Skeletal muscle cell (primary cell): ENCODE data around the gene ARID4B.
"Not testable (repeated sequence)": the region's sequence is repeated elsewhere in the genome, so short reads cannot be mapped to it uniquely, and the experiment has no call there.

Experiments
- DNase-seq: peaks from one replicate; pipeline ENCODE4 v3.0.0-alpha.2; 2010; ENCODE audit warnings: low read depth
- H3K4me3 ChIP-seq: 2 replicates; pipeline ENCODE4 v1.5.1; 2011; ENCODE audit warnings: low read depth, mild to moderate bottlenecking, control low read depth, low read length, moderate library complexity

Gene ARID4B, protein sequence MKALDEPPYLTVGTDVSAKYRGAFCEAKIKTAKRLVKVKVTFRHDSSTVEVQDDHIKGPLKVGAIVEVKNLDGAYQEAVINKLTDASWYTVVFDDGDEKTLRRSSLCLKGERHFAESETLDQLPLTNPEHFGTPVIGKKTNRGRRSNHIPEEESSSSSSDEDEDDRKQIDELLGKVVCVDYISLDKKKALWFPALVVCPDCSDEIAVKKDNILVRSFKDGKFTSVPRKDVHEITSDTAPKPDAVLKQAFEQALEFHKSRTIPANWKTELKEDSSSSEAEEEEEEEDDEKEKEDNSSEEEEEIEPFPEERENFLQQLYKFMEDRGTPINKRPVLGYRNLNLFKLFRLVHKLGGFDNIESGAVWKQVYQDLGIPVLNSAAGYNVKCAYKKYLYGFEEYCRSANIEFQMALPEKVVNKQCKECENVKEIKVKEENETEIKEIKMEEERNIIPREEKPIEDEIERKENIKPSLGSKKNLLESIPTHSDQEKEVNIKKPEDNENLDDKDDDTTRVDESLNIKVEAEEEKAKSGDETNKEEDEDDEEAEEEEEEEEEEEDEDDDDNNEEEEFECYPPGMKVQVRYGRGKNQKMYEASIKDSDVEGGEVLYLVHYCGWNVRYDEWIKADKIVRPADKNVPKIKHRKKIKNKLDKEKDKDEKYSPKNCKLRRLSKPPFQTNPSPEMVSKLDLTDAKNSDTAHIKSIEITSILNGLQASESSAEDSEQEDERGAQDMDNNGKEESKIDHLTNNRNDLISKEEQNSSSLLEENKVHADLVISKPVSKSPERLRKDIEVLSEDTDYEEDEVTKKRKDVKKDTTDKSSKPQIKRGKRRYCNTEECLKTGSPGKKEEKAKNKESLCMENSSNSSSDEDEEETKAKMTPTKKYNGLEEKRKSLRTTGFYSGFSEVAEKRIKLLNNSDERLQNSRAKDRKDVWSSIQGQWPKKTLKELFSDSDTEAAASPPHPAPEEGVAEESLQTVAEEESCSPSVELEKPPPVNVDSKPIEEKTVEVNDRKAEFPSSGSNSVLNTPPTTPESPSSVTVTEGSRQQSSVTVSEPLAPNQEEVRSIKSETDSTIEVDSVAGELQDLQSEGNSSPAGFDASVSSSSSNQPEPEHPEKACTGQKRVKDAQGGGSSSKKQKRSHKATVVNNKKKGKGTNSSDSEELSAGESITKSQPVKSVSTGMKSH (N-terminal part only)

DNA sequence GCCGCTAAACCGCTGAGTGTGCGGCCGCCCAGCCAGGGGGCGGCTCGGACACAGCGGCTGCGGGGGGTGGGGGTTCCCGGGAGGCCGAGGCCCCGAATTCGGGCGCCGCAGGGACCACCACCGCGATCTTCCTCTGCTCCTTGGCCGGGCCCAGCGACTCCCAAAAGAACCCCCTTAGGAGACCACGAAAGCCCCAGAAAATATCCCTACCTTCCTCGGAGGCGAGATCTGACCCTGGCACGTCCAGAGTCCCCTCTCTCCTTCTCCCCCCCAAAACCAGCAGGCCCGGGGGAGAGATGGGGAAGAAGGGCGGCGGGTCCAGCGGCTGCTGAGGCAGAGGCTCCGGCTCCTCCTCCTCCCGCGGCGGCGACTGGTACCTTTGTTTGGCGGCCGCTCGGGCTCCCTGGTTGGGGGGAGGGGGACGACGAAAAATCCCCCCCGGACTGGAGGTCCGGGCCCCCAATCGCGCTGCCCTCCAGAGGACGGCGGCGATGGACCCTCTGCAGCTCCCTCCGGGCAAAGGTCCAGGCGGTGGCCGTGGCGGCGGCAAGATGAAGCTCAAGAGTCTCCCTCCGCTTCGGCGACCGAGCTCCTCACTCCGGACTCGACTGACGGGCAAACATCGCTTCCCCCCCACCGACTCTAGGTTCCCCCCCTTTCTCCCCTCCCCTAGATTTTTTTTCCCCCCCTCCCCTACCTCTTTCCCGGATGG, at the start of gene ARID4B:
Gene ARID4B (minus strand): TSS at position 621 of the 712 bp plus-strand sequence. CDS start 1,260 bp downstream, outside the sequence.
- DNase-seq: no peak
- peak within 1 kb of the TSS; percentile 94 for H3K4me3 ChIP-seq

DNA sequence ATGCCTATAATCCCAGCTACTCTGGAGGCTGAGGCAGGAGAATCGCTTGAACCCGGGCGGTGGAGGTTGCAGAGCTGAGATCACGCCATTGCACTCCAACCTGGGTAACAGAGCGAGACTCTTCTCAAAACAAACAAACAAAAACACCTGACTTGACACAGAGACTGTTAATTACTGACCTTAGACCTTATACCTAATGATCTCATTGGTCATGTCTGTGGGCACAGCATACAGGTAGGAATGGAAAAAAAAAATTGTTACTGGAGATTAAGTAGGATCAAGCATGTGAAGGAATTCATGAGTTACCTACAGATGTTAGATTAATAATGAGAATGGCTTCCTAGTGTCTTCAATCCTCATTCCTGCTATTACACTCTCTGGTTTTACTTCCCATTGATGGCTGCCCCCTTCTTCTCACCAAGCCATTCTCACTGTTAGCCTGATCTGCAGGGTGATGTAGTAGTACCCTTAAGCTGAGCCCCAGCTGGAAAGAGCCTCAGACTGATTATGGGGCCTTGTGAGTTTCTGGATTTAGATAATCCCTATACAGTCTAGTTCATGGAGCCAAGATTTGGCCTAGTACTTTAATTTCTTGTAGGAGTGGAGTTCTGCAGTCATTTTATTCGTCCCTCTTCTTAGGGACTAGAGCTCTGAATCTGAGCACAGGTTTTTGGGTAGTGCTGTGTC, 48.1 kb upstream of the ARID4B start:
- no peak overlapping the region for H3K4me3 ChIP-seq
- no peak for DNase-seq

DNA sequence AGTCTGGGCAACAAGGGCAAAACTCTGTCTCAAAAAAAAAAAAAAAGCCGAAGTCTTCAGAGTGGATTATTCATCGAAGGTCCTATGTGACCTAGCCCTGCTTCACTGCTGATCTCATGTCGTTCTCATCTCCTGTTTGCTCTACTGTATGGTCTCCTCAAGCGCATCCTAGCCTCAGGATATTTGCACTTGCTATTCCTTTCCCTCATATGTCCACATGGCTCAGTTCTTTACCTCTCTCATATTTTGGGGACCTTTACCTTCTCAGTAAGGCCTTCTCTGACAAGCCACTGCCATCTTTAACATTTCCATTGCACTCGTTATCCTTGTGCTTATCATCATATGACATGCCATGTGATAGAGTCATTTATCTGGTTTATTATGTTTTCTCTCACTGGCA, 41.8 kb upstream of the ARID4B start:
- H3K4me3 ChIP-seq: no peak overlapping the region
- no peak for DNase-seq

DNA sequence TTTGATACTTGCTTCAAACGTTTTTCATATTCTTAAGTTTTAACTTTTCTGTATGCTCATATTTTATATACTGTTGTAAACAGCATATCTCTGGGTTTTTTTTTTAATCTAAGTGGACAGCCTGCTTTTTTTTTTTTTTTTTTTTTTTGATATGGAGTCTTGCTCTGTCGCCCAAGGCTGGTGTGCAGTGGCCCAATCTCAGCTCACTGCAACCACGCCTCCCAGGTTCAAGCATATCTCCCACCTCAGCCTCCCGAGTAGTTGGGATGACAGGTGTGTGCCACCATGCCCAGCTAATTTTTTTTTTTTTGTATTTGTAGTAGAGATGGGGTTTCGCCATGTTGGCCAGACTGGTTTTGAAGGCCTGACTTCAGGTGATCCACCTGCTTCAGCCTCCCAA, 40.4 kb upstream of the ARID4B start:
- DNase-seq: no peak
- H3K4me3 ChIP-seq: peak overlapping the region; percentile 82

DNA sequence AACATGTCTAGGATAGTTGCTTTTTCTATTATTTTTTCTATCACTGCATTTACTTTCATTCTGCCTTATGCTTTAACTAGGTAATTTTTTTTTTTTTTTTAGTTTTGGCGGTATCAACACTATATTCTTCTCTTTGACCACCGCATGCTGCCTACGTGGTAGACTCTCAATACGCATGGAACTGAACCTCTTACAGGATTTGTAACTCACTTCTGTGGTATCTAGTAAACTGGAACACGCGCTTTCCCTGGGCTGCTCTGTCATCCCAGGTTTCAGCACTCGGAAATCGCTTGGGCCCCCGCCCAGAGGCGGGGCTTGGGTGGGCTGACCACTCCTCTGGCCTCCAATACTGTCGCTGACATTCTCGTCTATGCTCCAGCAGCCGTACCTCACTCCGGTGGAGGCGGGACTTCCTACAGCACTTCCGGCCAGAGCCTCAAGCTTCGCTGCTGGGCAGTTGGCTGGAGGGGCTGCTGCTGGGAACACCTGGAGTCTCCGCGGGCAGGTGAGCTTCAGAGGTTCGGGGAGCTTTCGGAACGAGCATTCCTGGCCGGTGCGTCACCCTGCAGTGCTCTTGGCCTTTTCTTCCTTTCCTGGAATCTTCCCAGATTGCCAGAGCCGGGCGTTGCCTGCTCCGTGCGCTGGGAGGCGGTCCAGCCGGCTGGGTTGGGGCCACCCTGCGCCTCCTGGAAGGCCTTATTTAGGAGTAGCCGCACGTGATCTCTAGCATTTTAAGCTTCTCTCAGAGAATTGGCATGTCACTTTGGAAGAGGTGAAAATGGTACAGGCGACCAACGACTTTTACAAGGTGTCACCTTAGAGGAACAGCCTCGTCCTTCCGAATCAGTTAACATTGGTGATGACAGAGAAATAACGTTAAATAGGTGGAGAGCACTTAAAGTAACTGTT, 39.3 kb upstream of the ARID4B start, which contains the start of gene TBCE:
Gene TBCE (plus strand): TSS at position 428 of the 909 bp plus-strand sequence. CDS start 12,623 bp downstream, outside the sequence.
- peak within 1 kb of the TSS; percentile 82 for H3K4me3 ChIP-seq
- peak; percentile 92 for DNase-seq

DNA sequence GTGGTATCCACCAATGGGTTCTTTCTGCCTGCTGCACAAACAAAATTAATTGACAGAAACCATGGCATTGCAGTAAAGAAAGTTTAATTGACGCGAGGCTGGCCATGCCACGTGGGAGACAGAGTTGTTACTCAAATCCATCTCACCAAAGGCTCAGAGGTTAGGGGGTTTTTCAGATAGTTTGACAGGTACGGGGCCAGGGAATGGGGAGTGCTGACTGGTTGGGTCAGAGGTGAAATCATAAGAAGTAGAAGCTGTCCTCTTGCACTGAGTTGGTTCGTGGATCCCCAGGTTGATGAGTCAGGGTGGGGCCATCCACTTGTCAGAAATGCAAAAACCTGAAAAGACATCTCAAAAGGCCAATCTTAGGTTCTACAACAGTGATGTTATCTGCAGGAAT, 38.3 kb upstream of the ARID4B start:
- no peak overlapping the region for H3K4me3 ChIP-seq
- DNase-seq: no peak

DNA sequence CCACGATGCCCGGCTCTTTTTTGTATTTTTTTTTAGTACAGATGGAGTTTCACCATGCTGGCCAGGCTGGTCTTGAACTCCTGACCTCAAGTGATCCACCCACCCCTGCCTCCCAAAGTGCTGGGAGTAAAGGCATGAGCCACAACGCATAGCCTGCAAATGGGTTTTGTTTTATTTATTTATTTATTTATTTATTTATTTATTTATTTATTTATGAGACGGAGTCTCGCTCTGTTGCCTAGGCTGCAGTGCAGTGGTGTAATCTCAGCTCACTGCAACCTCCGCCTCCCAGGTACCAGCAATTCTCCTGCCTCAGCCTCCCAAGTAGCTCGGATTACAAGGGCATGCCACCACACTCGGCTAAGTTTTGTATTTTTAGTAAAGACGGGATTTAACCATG, 36.2 kb upstream of the ARID4B start:
- not testable (repeated sequence) for DNase-seq, H3K4me3 ChIP-seq

DNA sequence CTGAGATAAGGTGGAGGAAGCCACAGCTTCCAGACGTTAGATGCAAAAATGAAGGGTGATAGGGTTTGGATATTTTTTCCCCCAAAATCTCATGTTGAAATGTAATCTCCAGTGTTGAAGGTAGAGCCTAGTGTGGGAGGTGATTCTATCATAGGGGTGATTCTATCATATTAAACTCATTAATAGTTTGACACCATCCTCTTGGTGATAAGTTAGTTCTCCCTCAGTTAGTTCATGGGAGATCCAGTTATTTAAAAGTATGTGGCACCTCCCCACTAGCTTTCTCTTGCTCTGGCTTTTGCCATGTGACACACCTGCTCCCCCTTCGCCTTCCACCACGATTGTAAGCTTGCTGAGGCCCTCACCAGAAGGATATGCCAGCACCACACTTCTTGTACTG, 30.9 kb upstream of the ARID4B start:
- no peak overlapping the region for H3K4me3 ChIP-seq
- no peak for DNase-seq

DNA sequence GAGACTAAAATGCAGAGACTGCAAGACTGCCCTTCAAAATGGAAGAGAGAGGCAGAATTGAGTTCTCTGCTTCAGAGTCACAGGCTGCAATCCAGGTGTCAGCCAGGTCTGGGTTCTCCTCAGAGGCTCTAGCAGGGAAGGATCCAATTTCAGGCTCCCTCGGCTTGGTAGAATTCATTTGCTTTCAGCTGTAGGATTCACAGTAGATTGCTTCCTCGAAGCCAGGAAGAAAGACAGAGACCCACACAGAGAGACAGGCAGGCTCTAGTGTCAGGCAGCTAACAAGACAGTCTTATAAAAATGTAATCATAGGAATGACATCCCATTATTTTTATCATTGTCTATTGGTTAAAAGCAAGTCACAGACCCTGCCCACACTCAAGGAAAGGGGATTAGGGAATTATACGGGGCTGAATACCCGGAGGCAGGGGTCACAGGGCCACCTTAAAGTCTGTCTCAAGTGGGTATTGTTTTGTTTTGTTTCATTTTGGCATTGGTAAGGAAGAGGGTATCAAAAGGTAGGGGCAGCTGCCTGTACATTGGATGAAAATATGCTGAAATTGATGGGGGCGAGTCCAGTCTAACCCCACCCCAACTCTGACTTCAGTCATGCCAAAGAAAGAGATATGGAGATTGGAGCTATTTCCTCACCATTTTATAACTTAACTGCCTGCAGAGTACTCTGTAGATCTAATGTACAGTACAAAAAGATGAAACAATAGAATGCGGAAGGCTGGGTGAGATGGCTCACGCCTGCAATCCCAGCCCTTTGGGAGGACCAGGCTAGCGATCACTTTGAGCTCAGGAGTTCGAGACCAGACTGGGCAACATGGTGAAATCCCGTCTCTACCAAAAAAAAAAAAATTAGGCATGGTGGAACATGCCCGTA, 29.8 kb upstream of the ARID4B start:
- no peak for DNase-seq
- H3K4me3 ChIP-seq: no peak overlapping the region

DNA sequence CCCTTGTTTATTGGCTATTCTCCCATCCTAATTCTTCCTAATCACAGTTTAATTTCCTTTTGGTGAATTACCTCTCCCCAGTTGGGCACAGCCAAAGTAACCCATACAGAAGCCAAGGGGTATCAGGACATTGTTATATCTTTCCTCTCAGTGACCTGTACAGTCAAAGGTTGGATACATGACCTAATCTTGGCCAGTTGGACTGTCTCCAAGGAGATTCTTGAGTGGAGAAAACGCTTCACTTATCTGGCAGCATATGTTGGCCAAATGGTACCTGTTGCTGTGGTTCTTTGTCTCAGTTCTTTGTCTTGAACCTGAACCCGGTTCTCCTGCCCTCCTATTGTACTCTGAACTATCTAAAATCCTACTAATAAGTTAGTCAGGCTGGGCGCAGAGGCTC, 23.9 kb upstream of the ARID4B start:
- no peak for DNase-seq
- H3K4me3 ChIP-seq: no peak overlapping the region

DNA sequence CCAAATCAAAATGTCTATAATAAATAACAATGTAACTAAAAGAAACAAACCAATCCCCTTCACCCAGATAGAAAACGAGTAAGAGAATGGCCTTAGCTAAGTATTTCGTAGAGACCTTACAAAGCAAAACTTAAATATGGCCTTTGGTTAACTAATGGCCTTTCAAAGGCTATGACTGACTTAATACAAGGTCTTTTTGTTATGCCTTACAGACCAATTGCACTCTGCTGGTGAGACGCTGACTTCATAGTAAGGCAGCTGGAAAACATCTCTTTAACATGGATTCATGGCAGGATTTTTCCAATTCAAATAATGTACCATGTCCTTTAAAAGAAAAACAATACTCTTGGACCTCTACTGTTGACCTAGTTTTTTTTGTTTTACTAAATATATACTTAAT, 23.5 kb upstream of the ARID4B start:
- DNase-seq: no peak
- H3K4me3 ChIP-seq: no peak overlapping the region

DNA sequence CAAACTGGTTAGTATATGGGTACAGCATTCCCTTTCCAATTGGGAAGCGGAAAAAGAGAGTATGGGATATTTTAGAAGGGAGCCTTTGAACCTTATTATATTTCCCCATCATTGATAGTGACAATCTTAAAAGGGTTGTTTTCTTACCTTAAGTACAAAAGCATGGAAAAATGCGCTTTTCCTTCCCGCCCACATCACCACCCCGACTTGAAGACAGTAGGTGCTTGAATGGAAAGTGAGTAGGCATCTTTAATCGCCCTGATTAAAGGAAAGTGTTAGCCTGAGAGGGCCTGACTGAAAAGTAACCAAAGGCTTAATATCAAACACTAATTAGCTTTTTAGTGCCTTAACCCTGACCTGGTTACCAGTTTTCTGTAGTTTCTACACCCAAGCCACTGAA, 15.7 kb upstream of the ARID4B start:
- DNase-seq: no peak
- H3K4me3 ChIP-seq: no peak overlapping the region

DNA sequence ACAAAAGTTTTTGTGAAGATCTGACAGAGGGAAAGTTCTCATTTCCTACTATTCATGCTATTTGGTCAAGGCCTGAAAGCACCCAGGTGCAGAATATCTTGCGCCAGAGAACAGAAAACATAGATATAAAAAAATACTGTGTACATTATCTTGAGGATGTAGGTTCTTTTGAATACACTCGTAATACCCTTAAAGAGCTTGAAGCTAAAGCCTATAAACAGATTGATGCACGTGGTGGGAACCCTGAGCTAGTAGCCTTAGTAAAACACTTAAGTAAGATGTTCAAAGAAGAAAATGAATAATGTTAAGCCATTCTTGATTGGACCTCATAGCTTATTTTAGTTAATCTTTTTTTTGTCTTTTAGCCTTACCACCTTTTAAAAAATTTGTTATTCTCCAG, 14.5 kb upstream of the ARID4B start:
- H3K4me3 ChIP-seq: no peak overlapping the region
- DNase-seq: no peak

DNA sequence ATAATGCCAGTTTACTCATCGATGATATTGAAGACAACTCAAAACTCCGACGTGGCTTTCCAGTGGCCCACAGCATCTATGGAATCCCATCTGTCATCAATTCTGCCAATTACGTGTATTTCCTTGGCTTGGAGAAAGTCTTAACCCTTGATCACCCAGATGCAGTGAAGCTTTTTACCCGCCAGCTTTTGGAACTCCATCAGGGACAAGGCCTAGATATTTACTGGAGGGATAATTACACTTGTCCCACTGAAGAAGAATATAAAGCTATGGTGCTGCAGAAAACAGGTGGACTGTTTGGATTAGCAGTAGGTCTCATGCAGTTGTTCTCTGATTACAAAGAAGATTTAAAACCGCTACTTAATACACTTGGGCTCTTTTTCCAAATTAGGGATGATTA, 14.1 kb upstream of the ARID4B start:
- no peak overlapping the region for H3K4me3 ChIP-seq
- no peak for DNase-seq

DNA sequence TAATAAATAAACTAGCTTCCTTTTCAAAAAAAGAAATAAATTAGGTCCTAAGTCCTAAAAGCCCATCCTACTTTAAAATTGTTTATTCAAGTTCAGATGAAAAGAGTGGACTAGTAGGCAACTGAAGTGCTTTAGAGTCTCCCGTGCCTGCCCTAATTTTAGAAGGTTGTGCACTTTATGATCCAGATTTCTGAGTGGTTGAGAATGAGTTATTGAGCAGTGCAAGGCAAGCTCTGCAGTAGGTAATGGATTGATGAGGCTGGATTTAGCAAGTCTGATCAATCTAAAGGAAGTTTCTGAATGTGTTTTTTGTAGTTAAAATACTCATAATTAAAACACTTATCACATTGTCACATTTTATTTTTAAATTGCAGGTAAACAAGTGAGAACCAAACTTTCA, 13.4 kb upstream of the ARID4B start:
- no peak for DNase-seq
- no peak overlapping the region for H3K4me3 ChIP-seq

DNA sequence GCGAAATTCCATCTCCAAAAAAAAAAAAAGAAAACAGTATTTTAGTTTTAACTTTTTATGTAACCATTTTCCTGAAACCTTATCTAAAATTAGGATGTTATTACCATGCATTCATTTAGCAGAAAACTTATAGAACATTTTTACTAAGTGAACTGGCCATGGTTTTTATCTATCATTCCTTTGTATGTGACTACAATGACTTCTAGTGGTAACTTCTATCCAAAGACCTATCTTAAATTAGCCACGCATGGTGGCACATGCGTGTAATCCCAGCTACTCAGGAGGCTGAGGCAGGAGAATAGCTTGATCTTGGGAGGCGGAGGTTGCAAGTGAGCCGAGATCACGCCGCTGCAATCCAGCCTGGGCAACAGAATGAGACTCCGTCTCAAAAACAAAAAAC, 11.8 kb upstream of the ARID4B start:
- no peak overlapping the region for H3K4me3 ChIP-seq
- no peak for DNase-seq

DNA sequence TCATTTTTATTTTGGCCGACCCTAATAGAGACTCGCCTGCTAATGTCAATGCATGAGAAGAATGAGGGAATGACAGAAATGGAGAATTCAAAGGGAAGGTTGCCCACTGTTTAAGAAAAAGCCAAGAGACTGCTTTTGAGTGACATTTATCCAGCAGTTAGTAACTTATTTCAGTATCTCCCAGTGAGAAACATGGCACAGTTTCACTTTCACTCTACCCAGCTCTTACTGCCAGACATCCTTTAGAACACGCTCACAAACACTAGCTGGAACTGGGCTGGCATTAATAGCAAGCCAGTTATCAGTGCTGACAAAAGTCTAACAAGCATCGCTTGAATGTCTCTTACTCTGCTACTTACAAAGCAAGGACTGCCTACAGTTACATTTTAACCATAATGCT, 8.9 kb upstream of the ARID4B start:
- no peak for DNase-seq
- no peak overlapping the region for H3K4me3 ChIP-seq
